Thyroid gland (tissue), 4 donors: Measurements from ENCODE around the gene CCR6. TPM values are rescaled to one million over a fixed set of nuclear protein-coding genes. Genes with fewer than 3 reads are reported as not detected.
"Not testable (repeated sequence)": the region's sequence is repeated elsewhere in the genome, so short reads cannot be mapped to it uniquely, and the experiment has no call there.

Experiments
- DNase-seq, 2 donors: peaks; one replicate each; pipeline ENCODE4 v3.0.0-alpha.2; 2019
- H3K27ac ChIP-seq, 3 donors: fragments of 200-600 bp; sonication (generic); 1 replicate in 2 of 3; 2 replicates in 1 of 3; pipeline ENCODE4 v1.5.1; 2016 to 2019; ENCODE audit warnings: mild to moderate bottlenecking in 1 of 3, moderate library complexity in 1 of 3
- H3K27me3 ChIP-seq: fragments of 200-600 bp; sonication (generic); one replicate; pipeline ENCODE4 v1.5.1; 2019
- H3K36me3 ChIP-seq, 2 donors: fragments of 200-600 bp; sonication (generic); one replicate each; pipeline ENCODE4 v1.5.1; 2016 to 2019
- H3K4me1 ChIP-seq, 2 donors: fragments of 200-600 bp; sonication (generic); one replicate each; pipeline ENCODE4 v1.5.1; 2017 to 2019
- H3K4me3 ChIP-seq, 3 donors: fragments of 200-600 bp; sonication (generic); replicated peaks in 1 of 3; 1 replicate in 2 of 3; 2 replicates in 1 of 3; pipeline ENCODE4 v1.5.1; 2016; ENCODE audit warnings: mild to moderate bottlenecking in 1 of 3
- H3K9me3 ChIP-seq: fragments of 200-600 bp; sonication (generic); one replicate; pipeline ENCODE4 v1.5.1; 2017
- CTCF ChIP-seq, 6 experiments: fragments of 200-600 bp in 3 of 6; fragments of 450-650 bp in 3 of 6; sonication (generic) in 3 of 6; IDR thresholded peaks; one replicate each; pipeline ENCODE4 v1.5.1; 2016 to 2019; ENCODE audit warnings: antibody characterized with exemption in 6 of 6, mild to moderate bottlenecking in 2 of 6, inconsistent platforms in 1 of 6, moderate library complexity in 1 of 6
- POLR2A ChIP-seq, 2 donors: fragments of 450-650 bp; IDR thresholded peaks; one replicate each; pipeline ENCODE4 v1.6.1; 2017; ENCODE audit warnings: antibody characterized with exemption in 2 of 2, mild to moderate bottlenecking in 2 of 2, moderate library complexity in 1 of 2
- WGBS, 2 donors: methylation state at CpG; one replicate each; pipeline ENCODE4 v1.1.5; 2017; 5-methylcytosine and 5-hydroxymethylcytosine counted together
- intact Hi-C: fragments of 100-400 bp; cut with DNase I; formaldehyde crosslinking; loops from one replicate; pipeline ENCODE4 v1.15.1; 2023
- total RNA-seq, 4 donors: library from RNA; depleted of rRNA; stranded (reverse); fragments of >200 nt; gene quantifications; one replicate each; pipeline ENCODE4 v1.2.3, GENCODE V29; 2016

The CCR6 gene
- total RNA-seq, 4 donors from 2014 or later = 0.78 TPM; not detected in 3

GRCh38 chr6:167163476-167164011 is 40.6 kb downstream of the CCR6 start:
- Histone ChIP-seq H3K36me3 (no peaks in the 10 kb centered on the region), H3K27me3 (no peaks in the 10 kb centered on the region), H3K4me1 (no peaks in the 10 kb centered on the region), H3K4me3 (no peak overlapping the region), H3K27ac (no peak overlapping the region), H3K9me3 (no peaks in the 10 kb centered on the region)
- TF ChIP-seq POLR2A (IDR thresholded peaks at IDR 0.05) = no peak
- TF ChIP-seq CTCF (IDR thresholded peaks at IDR 0.05) = no peak
- 66 to 75% methylated on average over 9 of the region's 9 CpGs for WGBS, 2 donors
- DNase-seq = no peak
- intact Hi-C loops = no loop called here

- Histone ChIP-seq H3K27ac (no peak overlapping the region), H3K4me1 (no peaks in the 10 kb centered on the region), H3K4me3 (no peak overlapping the region), H3K9me3 (no peaks in the 10 kb centered on the region), H3K27me3 (no peaks in the 10 kb centered on the region), H3K36me3 (no peaks in the 10 kb centered on the region)
- no peak for DNase-seq
- intact Hi-C loops = no loop called here
- 72 to 77% methylated on average over 3 of the region's 3 CpGs for WGBS, 2 donors
- TF ChIP-seq POLR2A (IDR thresholded peaks at IDR 0.05) (no peak), CTCF (IDR thresholded peaks at IDR 0.05) (no peak)
Observed at GRCh38 chr6:167164261-167164660, 41.4 kb downstream of the CCR6 start.

- 90 to 95% methylated on average over 2 of the region's 2 CpGs for WGBS, 2 donors
Observed at GRCh38 chr6:167165858-167166471, 43.1 kb downstream of the CCR6 start.

GRCh38 chr6:167167699-167168098 is 44.8 kb downstream of the CCR6 start:
- H3K9me3 ChIP-seq, H3K4me1 ChIP-seq, intact Hi-C loops, H3K4me3 ChIP-seq, H3K27me3 ChIP-seq, H3K36me3 ChIP-seq, H3K27ac ChIP-seq, DNase-seq: not testable (repeated sequence)
- WGBS, 2 donors = 92 to 96% methylated on average over 5 to 9 of the region's 10 CpGs

More at GRCh38 chr6:167165858-167166471, 43.1 kb downstream of the CCR6 start:
- Histone ChIP-seq H3K27me3 (no peaks in the 10 kb centered on the region), H3K27ac (no peak overlapping the region), H3K36me3 (no peaks in the 10 kb centered on the region), H3K4me3 (no peak overlapping the region), H3K9me3 (no peaks in the 10 kb centered on the region), H3K4me1 (no peaks in the 10 kb centered on the region)
- intact Hi-C loops = no loop called here
- DNase-seq = no peak
- TF ChIP-seq CTCF (IDR thresholded peaks at IDR 0.05) (no peak), POLR2A (IDR thresholded peaks at IDR 0.05) (no peak)

DNA sequence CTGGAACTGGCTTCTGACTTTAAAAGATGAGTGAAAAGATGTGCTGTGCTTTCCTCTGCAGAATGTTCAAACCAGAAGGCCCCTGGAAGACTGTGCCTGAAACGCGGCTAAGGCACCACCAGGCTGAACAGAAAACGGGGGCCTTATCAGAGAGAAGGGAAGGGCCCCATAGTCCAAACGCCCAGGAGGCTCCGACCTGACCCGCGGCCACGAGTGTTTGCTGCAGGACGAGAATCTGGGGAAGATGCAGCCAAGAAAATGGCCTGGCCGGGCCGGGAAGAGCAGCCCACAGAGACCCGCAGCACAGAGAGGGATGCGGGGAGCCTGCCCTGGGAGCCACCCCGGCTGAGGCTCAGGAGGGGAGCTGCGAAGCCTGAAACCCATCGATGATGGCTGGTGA is 45.4 kb downstream of the CCR6 start:
- H3K27ac ChIP-seq, H3K4me1 ChIP-seq, H3K4me3 ChIP-seq, H3K36me3 ChIP-seq, DNase-seq, intact Hi-C loops, H3K27me3 ChIP-seq, H3K9me3 ChIP-seq: not testable (repeated sequence)
- 78 to 88% methylated on average over 14 to 15 of the region's 16 CpGs for WGBS, 2 donors

GRCh38 chr6:167169867-167170266 is 47.0 kb downstream of the CCR6 start:
- intact Hi-C loops = not testable (repeated sequence)

DNA sequence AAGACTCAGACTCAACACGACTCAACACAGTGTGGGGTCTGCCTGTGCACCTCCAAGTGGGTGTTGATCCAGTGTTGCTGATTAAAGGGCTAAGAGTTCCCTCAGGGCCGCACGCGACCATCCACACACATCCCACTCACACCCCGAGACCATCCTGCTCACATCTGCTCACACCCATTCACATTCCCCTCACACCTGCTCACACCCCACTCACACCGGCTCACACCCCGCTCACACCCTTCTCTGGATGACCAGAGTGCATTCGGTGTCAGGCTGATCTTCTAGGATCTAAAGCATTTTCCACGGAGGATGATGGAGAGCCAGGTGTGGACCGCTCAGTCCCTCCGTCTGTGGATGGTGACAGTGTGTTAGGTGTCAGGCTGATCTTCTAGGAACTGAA is 48.4 kb downstream of the CCR6 start:
- H3K27ac ChIP-seq, H3K9me3 ChIP-seq, H3K4me3 ChIP-seq, H3K36me3 ChIP-seq, intact Hi-C loops, DNase-seq, H3K27me3 ChIP-seq, H3K4me1 ChIP-seq: not testable (repeated sequence)
- 88 to 92% methylated on average over 11 of the region's 11 CpGs for WGBS, 2 donors

More at GRCh38 chr6:167169867-167170266, 47.0 kb downstream of the CCR6 start:
- H3K27me3 ChIP-seq, H3K36me3 ChIP-seq, H3K9me3 ChIP-seq, DNase-seq, H3K4me3 ChIP-seq, H3K27ac ChIP-seq, H3K4me1 ChIP-seq: not testable (repeated sequence)
- WGBS, 2 donors = 89 to 93% methylated on average over 3 to 7 of the region's 13 CpGs

DNA sequence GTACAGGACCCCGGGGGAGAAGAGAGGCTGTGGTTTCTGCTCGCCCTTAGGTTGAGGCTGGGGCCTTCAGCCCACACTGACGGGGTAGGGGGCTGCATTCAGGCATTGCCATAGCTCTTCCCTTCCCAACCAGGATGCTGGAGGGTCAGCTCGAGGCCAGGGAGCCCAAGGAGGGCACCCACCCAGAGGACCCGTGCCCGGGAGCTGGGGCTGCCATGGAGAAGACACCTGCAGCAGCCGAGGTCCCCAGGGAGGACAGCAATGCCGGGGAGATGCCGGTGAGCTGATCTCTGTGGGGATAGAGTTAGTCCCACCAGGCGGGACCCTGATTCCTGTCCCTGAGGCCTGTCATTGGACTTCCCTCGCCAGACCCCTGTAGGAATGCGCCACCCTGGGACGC is 49.1 kb downstream of the CCR6 start:
- 86 to 96% methylated on average over 4 to 10 of the region's 13 CpGs for WGBS, 2 donors
- H3K27ac ChIP-seq, H3K27me3 ChIP-seq, DNase-seq, intact Hi-C loops, H3K4me1 ChIP-seq, H3K9me3 ChIP-seq, H3K36me3 ChIP-seq, H3K4me3 ChIP-seq: not testable (repeated sequence)

DNA sequence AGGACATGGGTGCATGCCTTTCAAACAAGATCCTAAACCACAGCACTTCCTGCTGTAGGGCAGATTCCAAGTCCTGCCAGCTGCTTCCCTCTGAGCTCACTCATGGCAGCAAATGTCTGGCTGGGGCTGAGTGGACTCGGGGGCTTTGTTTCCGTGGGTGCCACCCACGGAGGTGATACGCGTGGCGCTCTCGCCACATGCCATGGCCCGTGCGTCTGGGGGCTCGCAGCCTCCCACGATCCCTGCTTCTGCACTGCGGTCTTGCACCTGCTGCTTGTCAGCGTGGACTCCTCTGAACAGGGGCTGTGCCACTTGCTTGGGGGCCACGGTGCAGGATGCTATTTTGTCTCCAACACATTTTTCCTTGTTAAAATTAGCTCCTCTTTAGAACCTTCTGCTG is 54.4 kb downstream of the CCR6 start:
- H3K27me3 ChIP-seq, H3K36me3 ChIP-seq, H3K27ac ChIP-seq, H3K9me3 ChIP-seq, intact Hi-C loops, H3K4me3 ChIP-seq, H3K4me1 ChIP-seq, DNase-seq: not testable (repeated sequence)
- 93% methylated on average over 3 of the region's 14 CpGs; no CpG with 5 or more reads in 1 of the 2 donors for WGBS, 2 donors
